HG03439 (cell line): ENCODE data around the gene HYDIN.

Experiments
- ATAC-seq: cut with Tn5 transposase; IDR thresholded peaks from one replicate; pipeline ENCODE4 v1.9.1; 2021; ENCODE audit warnings: mild to moderate bottlenecking, moderate library complexity; ENCODE audit not compliant: unreplicated experiment

Gene HYDIN

GRCh38 chr16:71230122-71230845 lies at the start of gene HYDIN:
Gene HYDIN, minus strand, starts transcription at chr16:71230722. Its CDS starts 43,827 bp downstream, at chr16:71186895.
- ATAC-seq = no peak

GRCh38 chr16:71276589-71277334 lies 46.2 kb upstream of the HYDIN start:
- ATAC-seq = no peak

GRCh38 chr16:71273384-71273783 lies 42.9 kb upstream of the HYDIN start:
- no peak for ATAC-seq

- no peak for ATAC-seq
These were observed 33.8 kb upstream of the HYDIN start for GRCh38 chr16:71264299-71264698.

- ATAC-seq = no peak
These were observed 33.1 kb upstream of the HYDIN start for GRCh38 chr16:71263582-71263981.

GRCh38 chr16:71262391-71262790 lies 31.9 kb upstream of the HYDIN start:
- no peak for ATAC-seq

GRCh38 chr16:71260995-71261394 lies 30.5 kb upstream of the HYDIN start:
- no peak for ATAC-seq

- ATAC-seq = no peak
These were observed 28.6 kb upstream of the HYDIN start for GRCh38 chr16:71259086-71259485.

GRCh38 chr16:71258372-71258771 lies 27.9 kb upstream of the HYDIN start:
- ATAC-seq = no peak

GRCh38 chr16:71257768-71258167 lies 27.2 kb upstream of the HYDIN start:
- ATAC-seq = no peak

GRCh38 chr16:71255721-71256120 lies 25.2 kb upstream of the HYDIN start:
- ATAC-seq = no peak

- ATAC-seq = no peak
These were observed 24.5 kb upstream of the HYDIN start for GRCh38 chr16:71254832-71255525.

GRCh38 chr16:71250461-71251235 lies 20.1 kb upstream of the HYDIN start:
- ATAC-seq = no peak

GRCh38 chr16:71249399-71249798 lies 18.9 kb upstream of the HYDIN start:
- no peak for ATAC-seq

GRCh38 chr16:71247478-71247877 lies 17.0 kb upstream of the HYDIN start:
- ATAC-seq = no peak

GRCh38 chr16:71246309-71246708 lies 15.8 kb upstream of the HYDIN start:
- ATAC-seq = no peak

- ATAC-seq = no peak
These were observed 14.0 kb upstream of the HYDIN start for GRCh38 chr16:71244521-71244920.

- no peak for ATAC-seq
These were observed 12.1 kb upstream of the HYDIN start for GRCh38 chr16:71242601-71243000.

- ATAC-seq = no peak
These were observed 11.5 kb upstream of the HYDIN start for GRCh38 chr16:71242036-71242435.

- no peak for ATAC-seq
These were observed 1.2 kb downstream of the HYDIN start for GRCh38 chr16:71229344-71229743.
